GM18858 (cell line): ENCODE results near the gene WDR70.
"Not testable (repeated sequence)": the region's sequence is repeated elsewhere in the genome, so short reads cannot be mapped to it uniquely, and the experiment has no call there.

ENCODE experiments used
- ATAC-seq: cut with Tn5 transposase; IDR thresholded peaks from one replicate; pipeline ENCODE4 v1.9.1; 2021; ENCODE audit not compliant: unreplicated experiment

Gene WDR70

DNA sequence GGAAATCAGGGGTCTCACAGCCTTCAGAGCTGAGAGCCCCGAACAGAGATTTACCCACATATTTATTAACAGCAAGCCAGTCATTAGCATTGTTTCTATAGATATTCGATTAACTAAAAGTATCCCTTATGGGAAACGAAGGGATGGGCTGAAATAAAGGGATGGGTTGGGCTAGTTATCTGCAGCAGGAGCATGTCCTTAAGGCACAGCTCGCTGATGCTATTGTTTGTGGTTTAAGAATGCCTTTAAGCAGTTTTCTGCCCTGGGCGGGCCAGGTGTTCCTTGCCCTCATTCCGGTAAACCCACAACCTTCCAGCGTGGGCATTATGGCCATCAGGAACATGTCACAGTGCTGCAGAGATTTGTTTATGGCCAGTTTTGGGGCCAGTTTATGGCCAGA lies 74.1 kb downstream of the WDR70 start:
- ATAC-seq = not testable (repeated sequence)

GRCh38 chr5:37454402-37455055 lies 75.4 kb downstream of the WDR70 start:
- ATAC-seq = not testable (repeated sequence)

DNA sequence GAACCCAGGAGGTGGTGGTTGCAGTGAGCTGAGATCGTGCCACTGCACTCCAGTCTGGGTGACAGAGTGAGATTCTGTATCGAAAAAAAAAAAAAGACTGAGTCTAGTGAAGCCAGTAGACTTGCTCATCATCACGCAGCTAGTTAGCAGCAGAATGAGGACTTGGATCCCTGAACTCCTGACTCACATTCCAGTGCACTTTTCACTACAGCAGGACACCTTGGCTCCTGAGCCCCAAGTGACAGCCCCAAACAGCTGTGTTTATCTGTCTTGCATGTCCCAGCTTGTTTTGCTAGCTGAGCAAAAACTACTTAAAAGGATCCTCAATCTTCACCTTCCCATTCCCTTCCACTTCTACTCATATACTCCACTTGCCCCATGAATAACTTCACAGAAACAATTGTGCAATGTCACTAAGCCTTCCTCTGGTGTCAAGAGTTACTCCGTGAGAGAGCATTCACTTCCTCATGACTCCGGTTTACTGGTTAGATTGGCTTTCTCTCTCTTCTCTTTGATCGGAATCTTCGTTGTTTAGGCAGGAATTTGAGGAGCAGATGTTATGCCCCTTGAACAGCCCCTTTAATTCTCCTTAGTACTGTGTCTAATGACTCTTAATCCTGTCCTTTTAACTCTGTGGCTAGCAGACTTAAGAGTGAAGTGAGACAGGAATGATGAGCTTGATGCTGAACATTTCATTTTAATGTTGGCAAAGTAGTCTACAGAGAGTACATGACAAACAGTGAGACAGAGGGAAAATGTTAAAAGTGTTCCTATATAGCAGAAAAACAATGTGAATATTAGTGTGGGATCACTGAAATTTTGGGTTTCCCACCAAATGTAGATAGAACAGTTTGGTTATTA lies 84.3 kb downstream of the WDR70 start:
- not testable (repeated sequence) for ATAC-seq

GRCh38 chr5:37464581-37464980 lies 85.5 kb downstream of the WDR70 start:
- not testable (repeated sequence) for ATAC-seq

GRCh38 chr5:37469383-37469782 lies 90.3 kb downstream of the WDR70 start:
- ATAC-seq = not testable (repeated sequence)

DNA sequence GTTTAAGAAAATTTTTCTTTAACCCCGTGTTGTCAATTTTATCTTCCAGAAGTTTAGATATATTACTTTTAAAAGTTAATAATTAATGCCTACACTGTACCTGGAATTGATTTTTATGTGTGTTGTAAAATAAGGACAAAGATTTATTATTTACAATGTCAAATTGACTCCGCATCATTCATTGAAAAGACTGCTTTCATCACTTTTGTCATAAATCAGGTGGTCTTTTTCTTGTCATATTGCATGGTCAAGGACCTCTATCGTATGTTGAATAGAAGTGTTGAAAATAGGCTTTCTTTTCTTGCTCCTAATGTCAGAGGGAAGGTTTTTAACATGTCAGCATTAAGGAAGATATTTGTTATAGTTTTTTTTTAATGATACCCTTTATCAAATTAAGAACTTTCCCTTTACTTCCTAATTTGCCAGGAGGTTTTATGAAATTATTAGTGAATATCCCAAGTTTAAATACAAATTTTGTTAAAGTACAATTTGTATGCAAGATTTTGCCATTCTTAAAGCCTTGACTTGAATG lies 92.6 kb downstream of the WDR70 start:
- no peak for ATAC-seq

DNA sequence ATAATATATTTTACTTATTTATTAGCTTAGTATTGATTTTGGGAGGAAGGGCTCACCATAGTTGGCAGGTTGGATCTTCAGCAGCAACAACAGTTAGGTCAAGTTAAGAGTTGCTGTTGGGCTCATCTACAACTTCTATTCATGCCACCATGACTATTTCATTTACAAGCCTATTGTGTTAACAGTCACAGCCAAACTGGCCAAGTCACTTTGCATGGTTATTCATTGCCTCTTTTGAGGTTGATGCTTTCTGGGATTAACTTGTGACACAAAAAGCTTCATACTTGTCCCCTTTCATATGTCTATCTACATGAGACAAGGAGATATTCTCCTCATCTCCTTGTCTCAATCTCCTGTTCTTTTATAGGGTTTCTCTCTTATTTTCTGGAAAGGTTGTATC lies 98.3 kb downstream of the WDR70 start:
- ATAC-seq = no peak

GRCh38 chr5:37478121-37478894 lies 99.2 kb downstream of the WDR70 start:
- no peak for ATAC-seq

- ATAC-seq = not testable (repeated sequence)
Observed at GRCh38 chr5:37481395-37481794, 102.3 kb downstream of the WDR70 start.

DNA sequence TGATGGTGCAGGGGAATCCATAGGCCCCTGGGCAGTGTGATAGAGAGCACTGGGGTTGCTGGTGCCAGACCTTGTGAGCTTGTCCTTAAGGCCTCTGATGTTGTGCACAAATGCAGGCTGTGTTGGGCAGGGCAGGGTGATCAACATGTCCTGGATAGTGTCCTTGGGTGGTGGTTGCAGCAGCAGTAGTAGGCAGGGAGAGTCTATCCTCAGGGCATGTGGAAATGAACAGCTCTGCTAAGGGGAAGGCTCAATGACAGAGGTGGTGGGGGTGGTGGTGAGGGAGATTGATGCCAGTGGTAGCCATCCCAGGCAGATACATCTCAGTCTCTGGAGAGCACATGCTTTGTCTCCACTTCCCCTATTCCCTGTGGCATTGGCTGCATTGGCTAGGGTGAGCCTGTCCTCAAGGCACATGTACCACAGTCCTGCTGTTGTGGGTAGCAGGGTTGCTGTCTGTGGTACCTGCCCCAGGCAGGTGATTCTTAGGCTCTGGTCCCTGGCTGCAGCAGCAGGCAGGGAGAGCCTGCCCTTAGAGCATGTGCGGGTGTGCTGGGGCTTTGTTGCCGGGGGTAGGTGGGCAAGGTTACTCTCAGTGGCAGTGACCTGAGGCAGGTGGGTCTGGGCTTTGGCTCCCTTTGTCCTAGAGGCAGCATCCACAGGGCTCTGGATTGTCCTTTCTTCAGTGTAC lies 111.1 kb downstream of the WDR70 start:
- no peak for ATAC-seq

DNA sequence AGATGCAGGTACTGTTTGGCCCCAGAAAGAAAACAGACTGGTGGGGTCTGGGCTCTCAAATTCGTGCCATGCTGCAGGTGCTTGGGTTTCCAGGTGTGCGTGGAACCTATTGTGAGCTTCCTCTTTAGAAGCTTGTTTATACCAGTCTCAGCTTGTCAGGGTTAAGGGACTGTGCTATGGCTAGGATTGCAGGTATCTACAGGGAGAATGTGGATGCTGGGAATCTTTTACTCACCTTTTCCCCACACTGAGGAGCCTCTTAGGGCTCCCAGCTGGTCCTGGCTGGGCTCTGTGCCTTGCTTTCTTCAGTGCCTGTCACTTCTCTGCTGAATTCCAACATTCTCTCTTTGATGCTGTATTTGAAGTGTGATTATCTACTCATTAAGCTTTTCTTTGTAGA lies 111.8 kb downstream of the WDR70 start:
- no peak for ATAC-seq

DNA sequence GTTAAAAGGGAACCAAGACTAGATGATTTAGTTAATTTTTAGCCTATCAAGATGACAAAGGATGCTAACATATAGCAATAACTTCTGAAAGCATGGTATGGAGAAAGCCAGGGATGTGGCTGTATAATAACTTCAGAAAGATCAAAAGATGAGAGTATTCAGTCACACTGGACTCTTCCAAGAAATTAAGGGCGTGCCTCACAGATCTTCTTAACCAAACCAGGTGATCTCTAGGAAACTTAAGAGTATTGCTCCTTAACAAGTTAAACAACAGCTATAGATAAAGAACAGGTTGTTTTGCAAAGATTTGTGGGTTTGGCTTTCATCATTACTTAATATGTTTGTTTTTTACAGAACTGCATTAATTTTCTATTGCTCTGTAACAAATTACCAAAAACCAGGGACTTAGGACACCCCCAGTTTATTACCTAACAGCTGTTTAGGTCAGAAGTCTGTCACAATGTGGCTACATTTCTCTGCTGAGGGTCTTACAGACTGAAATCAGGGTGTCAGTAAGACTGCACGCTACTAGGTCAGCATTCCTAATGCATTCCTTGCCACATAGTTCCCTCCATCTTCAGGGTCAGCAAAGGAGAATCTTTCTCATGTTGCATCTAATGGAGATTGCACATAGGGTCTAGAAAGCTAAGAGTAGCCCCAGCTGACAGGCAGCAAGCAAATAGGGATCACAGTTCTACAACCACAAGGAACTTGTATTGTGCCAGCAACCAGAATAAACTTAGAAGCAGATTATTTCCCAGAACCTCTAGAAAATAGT lies 113.8 kb downstream of the WDR70 start:
- no peak for ATAC-seq

DNA sequence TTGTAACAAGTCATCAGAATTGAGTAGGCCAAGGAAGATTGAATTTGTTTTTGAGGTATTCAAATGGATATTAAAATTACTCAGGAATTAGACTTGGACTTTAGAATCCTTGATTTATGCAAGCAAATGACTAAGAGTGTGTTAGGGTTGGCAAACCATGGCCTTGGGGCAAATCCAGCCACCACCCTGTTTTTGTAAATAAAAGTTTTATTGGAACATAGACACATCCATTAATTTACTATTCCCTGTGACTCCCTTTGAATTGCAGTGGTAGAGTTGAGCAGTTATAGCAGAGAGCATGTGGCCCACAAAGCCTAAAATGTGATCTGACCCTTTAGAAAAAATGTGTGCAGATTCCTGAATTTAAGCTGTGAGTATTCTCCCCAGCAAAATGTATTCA lies 115.6 kb downstream of the WDR70 start:
- no peak for ATAC-seq

GRCh38 chr5:37495210-37495609 lies 116.1 kb downstream of the WDR70 start:
- no peak for ATAC-seq

DNA sequence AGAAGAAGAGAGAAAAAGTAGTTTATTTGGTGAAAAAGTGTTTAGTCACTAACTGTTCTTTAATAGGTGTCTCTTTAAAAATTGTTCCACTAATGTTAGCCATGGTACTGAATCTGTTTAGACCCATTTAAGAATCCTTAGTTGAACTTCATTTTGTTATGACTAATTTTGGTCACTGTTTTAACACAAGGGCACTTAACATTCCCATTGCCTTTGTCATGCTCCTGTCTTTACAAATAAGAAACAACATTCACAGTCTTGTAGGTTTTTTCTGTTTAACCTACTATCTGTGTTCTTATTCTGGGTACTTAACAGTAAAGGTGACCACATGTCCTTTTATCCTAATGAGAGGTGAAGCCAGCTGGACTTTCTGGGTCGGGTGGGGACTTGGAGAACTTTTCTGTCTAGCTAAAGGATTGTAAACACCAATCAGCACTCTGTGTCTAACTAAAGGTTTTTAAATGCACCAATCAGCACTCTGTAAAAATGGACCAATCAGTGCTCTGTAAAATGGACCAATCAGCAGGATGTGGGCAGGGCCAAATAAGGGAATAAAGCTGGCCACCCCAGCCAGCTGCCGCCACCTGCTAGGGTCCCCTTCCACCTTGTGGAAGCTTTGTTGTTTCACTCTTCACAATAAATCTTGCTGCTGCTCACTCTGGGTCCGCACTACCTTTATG lies 116.7 kb downstream of the WDR70 start:
- no peak for ATAC-seq

DNA sequence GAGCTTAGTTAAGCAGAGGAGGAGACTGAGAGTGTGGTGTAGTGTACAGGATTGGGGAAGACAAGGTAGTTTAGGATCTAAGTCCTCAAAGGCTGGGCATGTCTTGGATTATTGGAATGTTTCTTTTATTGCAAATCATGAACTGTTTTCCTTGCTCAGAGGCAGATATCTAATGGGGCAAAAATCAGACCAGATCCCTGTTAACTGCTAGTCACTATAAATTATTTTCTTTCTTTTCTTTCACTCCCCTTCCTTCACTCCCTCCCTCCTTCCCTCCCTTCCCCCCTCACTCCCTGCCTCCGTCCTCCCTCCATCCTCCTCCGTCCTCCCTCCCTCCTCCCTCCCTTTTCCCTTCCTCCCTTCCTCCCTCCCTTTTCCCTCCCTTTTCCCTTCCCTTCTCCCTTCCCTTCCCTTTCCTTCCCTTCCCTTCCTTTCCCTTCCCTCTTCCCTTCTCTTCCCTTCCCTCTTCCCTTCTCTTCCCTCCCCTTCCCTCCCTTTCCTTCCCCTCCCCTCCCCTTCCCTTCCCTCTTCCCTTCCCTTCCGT lies 117.9 kb downstream of the WDR70 start:
- no peak for ATAC-seq

DNA sequence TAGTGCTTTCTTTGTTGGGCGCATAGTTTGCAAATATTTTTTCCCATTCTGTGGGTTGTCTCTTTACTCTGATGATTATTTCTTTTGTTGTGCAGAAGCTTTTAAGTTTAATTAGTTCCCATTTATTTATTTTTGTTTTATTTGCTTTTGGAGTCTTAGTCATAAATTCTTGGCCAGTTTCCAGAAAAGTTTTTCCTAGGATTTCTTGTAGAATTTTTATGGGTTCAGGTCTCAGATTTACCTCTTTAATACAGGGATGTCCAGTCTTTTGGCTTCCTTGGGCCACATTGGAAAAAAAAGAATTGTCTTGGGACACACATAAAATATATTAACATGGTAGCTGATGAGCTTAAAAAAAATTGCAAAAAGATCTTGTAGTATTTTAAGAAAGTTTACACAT lies 122.0 kb downstream of the WDR70 start:
- no peak for ATAC-seq

- no peak for ATAC-seq
Observed at GRCh38 chr5:37506241-37506640, 127.1 kb downstream of the WDR70 start.

DNA sequence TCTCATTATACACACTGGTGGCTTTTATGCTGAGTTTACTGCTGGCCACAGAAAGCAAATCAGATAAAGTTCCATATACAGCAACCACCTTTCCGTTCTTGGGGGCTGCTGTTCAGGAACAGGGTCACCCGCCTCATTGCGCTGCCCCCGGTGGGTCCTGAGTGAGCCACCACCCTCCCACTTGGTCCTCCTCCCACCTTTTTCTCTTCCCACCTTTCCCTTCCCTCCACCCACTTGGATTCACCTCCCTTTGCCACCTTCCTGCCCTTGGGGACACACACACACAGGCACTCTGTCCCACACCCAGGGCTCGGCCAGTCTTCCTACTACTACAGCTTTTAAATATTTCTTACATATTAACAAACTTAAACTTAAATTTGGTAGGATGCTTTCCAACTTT lies 127.6 kb downstream of the WDR70 start:
- ATAC-seq = no peak
